HG02852 (cell line): Measurements from ENCODE around the gene MEF2D.

ENCODE experiments used
- ATAC-seq: cut with Tn5 transposase; IDR thresholded peaks from one replicate; pipeline ENCODE4 v1.9.1; 2021; ENCODE audit warnings: mild to moderate bottlenecking, moderate library complexity; ENCODE audit not compliant: unreplicated experiment

The MEF2D gene

GRCh38 chr1:156525071-156525501 lies 24.5 kb upstream of the MEF2D start:
- no peak for ATAC-seq

GRCh38 chr1:156524481-156524869 lies 23.9 kb upstream of the MEF2D start:
- ATAC-seq: no peak

- no peak for ATAC-seq
Measured at GRCh38 chr1:156523801-156524480, 23.4 kb upstream of the MEF2D start.

GRCh38 chr1:156522443-156522970 lies 21.9 kb upstream of the MEF2D start:
- ATAC-seq: no peak

DNA sequence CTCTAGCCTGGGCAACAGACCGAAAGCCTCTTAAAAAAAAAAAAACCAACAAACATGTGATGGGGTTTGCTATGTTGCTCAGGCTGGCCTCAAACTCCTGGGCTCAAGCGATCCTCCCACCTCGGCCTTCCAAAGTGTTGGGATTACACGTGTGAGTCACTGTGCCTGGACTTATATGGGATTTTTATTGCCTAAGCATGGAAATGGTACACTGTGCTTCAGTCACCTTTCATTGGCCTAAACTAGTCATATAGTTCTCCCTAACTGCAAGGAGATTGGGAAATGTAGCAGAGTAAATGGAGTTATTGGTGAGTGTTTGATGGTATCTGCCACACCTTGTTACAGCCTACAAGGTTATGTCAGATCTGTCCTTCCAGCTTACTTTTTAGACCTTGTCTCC lies 17.2 kb upstream of the MEF2D start:
- no peak for ATAC-seq

GRCh38 chr1:156516821-156517220 lies 16.2 kb upstream of the MEF2D start:
- no peak for ATAC-seq

DNA sequence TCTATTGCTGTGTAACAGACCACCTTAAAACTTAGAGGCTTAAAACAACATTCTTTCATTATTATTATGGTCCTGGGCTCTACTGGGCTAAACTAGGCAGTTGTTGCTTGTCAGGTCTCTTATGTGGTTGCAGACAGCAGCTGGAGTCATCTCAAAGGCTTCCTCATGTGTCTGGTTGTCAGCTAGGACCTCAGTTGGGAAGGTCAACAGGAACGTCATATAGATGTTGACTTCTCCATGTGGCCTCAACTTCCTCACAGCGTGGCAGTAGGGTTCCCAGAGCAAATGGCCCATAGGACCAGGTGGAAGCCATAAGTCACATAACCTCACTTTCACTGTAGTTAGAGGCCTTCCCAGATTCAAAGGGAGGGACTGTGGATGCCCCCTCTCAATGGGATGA lies 15.4 kb upstream of the MEF2D start:
- ATAC-seq: no peak

DNA sequence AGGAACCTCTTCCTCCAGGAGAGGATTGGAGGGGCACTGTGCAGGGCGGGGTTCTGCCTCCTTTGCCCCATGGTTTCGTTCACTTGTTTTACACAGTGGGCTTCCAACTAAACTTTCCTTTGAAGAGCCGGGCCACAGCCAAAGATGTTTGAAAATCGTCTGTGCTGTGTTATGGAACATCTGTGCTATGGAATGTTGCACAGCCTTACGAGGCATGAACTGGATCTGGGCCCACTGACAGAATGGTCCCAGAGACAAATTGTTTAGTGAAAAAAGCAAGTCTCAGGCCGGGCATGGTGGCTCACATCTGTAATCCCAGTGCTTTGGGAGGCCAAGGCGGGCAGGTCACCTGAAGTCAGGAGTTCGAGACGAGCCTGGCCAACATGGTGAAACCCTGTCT lies 12.6 kb upstream of the MEF2D start:
- no peak for ATAC-seq

- no peak for ATAC-seq
Measured at GRCh38 chr1:156511644-156512043, 11.1 kb upstream of the MEF2D start.

DNA sequence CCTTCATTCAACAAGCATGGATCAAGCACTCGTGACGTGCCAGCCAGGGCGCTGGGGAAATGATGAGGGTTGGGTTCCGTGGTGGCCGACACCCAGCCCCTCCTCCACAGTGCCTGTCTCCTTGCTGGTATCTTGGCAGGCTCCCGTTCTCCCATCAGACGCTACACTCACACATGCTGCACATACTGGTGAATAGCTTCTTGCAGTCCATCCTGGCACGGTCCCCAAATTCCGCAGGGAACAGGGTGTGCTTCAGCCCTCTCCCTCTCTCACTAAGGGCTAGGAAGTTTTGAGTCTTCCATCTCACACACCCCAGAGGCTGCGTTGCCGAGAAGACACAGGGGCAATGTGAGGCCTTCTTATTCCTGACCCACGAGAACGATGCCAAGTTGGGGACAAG lies 10.1 kb upstream of the MEF2D start:
- ATAC-seq: no peak

- no peak for ATAC-seq
Measured at GRCh38 chr1:156509424-156510034, 9.0 kb upstream of the MEF2D start.

GRCh38 chr1:156508955-156509234 lies 8.3 kb upstream of the MEF2D start:
- ATAC-seq: no peak

DNA sequence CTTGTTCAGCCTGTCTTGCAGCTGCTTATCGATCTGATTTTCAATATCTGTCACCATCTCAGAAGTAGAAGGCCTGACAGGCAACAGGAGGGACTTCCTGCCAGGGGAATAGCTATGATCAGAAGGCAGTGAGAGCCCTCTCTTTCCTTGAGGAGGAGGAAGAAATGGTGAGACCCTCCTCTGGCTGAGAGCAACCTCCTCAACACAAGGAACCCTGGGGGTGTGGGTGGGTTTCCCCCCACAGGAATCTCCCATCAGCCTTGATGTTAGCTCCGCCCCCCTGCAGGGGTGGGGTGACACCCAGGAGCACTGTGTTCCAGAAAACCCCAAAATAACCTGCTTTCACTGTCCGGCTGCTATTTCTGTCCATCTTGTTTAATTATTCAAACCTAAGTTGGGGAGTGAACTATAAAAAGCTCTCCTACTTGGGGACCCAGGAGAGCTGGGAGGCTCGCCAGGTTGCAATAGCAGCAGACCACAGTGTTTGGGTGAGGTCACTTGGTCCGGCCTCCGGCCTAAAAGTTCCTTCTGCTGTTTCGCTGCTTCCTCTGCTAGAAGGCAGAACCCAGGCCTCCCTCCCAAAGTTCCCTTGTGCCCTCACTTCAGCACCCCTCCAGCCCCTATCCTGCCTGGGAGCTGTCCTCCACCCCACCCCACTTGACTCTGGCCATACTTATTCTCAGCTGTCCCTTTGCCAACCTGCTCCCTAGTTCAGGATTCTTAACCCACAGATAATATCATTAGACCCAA lies 7.8 kb upstream of the MEF2D start:
- no peak for ATAC-seq

- ATAC-seq: no peak
Measured at GRCh38 chr1:156506450-156506849, 5.9 kb upstream of the MEF2D start.

- no peak for ATAC-seq
Measured at GRCh38 chr1:156505679-156506298, 5.2 kb upstream of the MEF2D start.

DNA sequence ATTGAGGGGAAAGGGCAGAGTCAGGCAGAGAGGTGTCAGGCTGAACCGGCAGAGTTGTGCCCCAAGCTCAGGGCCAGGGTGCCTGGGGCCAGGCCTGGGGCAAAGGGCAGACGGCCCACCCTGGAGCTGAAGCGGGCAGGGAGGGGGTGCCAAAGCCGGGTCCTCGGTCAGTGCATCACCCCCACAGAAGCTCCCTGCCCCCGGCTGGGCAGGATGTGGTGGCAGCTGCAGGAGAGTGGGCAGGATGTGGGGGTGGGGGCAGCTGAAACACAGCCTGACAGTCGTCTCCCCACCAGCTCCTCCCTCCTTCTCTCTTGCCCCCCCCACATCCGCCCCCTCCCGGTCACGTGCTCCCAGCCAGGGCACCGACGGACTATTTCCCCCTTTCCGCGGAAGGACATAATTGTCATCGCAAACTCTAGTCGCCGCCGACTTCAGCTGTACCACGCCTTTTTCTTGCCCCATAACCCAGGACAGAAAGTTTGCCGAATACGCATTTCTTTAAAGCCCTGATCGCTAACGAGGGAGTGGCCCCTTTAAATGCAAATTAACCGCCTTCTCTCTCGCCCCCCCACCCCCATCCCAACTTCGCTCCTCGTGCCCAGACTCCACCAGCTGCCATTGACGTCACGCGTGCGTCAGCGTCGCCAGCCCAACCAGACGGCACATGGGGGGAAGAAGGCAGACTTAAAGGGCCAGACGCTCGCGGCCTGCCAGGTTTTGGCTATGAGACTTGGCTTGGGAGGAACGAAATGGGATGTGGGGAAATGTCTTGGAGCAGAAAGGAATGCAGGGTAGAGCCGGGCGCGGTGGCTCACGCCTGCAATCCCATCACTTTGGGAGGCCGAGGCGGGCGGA lies 4.5 kb upstream of the MEF2D start:
- no peak for ATAC-seq

GRCh38 chr1:156504438-156504813 lies 3.9 kb upstream of the MEF2D start:
- no peak for ATAC-seq

- no peak for ATAC-seq
Measured at GRCh38 chr1:156503698-156504437, 3.3 kb upstream of the MEF2D start.

DNA sequence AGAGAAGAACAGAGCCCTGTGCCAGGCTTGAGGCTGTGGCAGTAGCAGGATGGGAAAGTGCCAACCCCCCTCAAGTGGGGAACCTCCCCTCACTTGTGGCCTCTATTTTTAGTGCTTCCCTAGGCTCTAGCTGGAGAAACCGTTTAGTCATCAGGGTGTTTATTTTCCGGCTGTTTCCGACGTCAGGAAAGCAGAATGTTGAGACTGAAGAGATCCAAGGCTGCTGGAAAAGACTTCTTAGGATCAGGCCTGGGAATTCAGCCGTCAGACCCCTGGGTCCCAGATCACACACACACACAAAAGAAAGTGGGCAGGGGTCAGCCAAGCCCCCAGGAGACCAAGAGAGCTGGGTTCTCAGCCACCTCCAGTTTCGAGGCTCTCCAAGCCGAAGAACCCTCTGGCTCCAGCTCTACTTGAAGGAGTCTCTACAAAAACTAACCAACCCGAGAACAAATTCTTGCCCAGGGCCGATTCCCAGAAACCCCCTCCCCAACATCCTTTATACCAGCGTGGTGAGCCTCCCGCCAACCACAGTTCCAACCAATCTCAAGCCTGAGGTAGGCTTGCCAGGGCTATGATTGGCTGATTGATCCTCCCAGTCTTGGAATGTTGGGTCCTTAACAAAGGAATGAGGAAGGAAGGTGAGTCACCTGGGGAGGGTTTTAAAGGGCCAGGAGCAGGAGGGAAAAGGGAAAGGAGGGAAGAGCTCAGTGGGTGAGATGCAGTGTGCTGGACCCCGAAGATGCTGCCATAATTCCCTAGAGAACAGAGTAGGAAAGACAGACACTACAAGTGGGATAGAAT lies 2.5 kb upstream of the MEF2D start:
- no peak for ATAC-seq
